NB4 (cell line): ENCODE data around the gene NBPF3.
"Not testable (repeated sequence)": the region's sequence is repeated elsewhere in the genome, so short reads cannot be mapped to it uniquely, and the experiment has no call there.

Source experiments
- CTCF ChIP-seq: IDR thresholded peaks from one replicate; pipeline ENCODE4 v1.5.1; 2012; ENCODE audit warnings: low read depth, low read length
- POLR2A ChIP-seq: IDR thresholded peaks from 2 replicates; pipeline ENCODE4 v1.6.1; 2011; ENCODE audit warnings: mild to moderate bottlenecking; ENCODE audit not compliant: insufficient read length; ENCODE audit errors: extremely low read depth

DNA sequence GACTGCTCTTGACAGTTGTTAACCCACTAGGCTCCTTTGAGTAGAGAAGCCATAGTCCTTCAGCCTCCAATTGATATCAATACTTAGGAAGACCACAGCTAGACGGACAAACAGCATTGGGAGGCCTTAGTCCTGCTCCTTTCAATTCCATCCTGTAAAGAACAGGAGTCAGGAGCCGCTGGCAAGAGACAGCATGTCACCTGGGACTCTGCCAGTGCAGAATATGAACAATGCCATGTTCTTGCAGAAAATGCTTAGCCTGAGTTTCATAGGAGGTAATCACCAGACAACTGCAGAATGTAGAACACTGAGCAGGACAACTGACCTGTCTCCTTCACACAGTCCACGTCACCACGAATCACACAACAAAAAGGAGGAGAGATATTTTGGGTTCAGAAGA lies 43.9 kb downstream of the NBPF3 start:
- TF ChIP-seq CTCF, POLR2A: not testable (repeated sequence)
